GM12873 (cell line): Measurements from ENCODE around the gene MYOM1.

Experiments used
- CTCF ChIP-seq: IDR thresholded peaks from 2 replicates; pipeline ENCODE4 v1.5.1; 2012; ENCODE audit warnings: low read depth, mild to moderate bottlenecking, moderate library complexity, low read length, control low read depth; ENCODE audit not compliant: insufficient read depth; ENCODE audit errors: missing control alignments

Gene MYOM1

GRCh38 chr18:3207565-3207964 lies 12.2 kb downstream of the MYOM1 start:
- no peak for TF ChIP-seq CTCF

GRCh38 chr18:3205239-3205638 lies 14.5 kb downstream of the MYOM1 start:
- no peak for TF ChIP-seq CTCF

- no peak for TF ChIP-seq CTCF
Observed at GRCh38 chr18:3199942-3200645, 19.7 kb downstream of the MYOM1 start.

- no peak for TF ChIP-seq CTCF
Observed at GRCh38 chr18:3194947-3195612, 24.7 kb downstream of the MYOM1 start.

- no peak for TF ChIP-seq CTCF
Observed at GRCh38 chr18:3193331-3193730, 26.4 kb downstream of the MYOM1 start.

- no peak for TF ChIP-seq CTCF
Observed at GRCh38 chr18:3192752-3193151, 27.0 kb downstream of the MYOM1 start.

GRCh38 chr18:3192286-3192685 lies 27.5 kb downstream of the MYOM1 start:
- no peak for TF ChIP-seq CTCF
